ENCODE data around the gene PAAF1.
A peak's percentile ranks its signal among the peaks of the same experiment; 100 is the strongest.

The PAAF1 gene

DNA sequence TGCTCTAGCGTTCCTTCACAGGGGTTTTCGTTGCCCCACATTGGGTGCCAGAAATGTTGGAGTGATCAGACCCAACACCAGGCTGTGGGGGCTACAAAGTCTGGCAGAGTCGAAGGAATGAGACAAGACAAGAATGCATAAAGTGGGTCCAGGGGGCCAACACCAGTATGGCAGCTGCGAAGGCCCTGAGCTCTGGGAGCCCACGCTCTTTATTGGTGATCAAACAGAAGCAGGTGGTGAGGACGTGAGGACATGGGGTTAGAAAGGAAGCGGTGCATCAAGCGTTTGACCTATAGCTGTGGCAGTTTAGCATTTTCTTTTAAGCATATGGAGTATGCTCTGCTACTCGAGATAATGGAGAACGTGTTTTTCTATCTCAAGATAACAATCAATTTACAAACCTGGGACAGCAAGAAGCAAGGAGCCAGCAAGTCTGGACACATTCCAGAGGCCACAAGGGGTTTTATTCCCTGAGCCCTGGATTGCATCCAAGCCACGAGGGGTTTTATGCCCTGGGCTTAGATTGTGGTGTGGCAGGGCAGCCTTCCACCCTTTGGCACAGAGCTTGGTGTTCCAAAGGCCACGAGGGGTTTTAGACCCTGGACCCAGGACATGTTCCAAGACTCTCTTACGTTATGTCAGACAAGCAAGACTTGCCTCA lies 70.1 kb downstream of the PAAF1 start:
- Mint-ChIP-seq H3K9me3 (peaks cover 7% of the 10 kb centered on the region), H3K27ac (no peak overlapping the region), H3K4me1 (peaks cover 20% of the 10 kb centered on the region), H3K27me3 (ENCODE audit: low read depth) (peaks cover 4% of the 10 kb centered on the region), H3K36me3 (ENCODE audit: low read depth) (peaks cover 9% of the 10 kb centered on the region), H3K4me3 (no peak overlapping the region)
- TF ChIP-seq, protein P1, sequence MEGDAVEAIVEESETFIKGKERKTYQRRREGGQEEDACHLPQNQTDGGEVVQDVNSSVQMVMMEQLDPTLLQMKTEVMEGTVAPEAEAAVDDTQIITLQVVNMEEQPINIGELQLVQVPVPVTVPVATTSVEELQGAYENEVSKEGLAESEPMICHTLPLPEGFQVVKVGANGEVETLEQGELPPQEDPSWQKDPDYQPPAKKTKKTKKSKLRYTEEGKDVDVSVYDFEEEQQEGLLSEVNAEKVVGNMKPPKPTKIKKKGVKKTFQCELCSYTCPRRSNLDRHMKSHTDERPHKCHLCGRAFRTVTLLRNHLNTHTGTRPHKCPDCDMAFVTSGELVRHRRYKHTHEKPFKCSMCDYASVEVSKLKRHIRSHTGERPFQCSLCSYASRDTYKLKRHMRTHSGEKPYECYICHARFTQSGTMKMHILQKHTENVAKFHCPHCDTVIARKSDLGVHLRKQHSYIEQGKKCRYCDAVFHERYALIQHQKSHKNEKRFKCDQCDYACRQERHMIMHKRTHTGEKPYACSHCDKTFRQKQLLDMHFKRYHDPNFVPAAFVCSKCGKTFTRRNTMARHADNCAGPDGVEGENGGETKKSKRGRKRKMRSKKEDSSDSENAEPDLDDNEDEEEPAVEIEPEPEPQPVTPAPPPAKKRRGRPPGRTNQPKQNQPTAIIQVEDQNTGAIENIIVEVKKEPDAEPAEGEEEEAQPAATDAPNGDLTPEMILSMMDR (IDR thresholded peaks at IDR 0.05; ENCODE audit: unreplicated experiment in 3 of 3): no peak

DNA sequence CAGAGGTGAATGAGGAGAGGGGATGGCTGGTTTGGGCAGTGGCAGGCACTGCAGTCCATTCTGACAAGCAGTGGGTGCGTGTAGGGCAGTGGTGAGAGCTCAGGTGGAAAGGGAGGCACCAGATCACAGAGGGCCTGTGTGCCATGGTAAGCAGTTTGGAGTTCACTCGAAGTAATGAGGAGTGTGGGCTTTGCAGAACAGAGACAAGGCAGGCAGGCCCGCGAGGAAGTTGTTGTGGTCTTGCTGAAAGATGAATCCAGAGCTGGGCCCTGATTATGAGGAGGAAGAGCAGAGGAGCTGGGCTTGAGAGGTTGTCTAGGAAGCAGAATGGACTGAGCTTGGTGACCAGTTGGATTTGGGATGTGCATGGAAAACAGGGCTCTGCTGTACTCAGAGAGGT lies 72.4 kb downstream of the PAAF1 start:
- H3K4me3 Mint-ChIP-seq: no peak overlapping the region
- peaks cover 9% of the 10 kb centered on the region for H3K36me3 Mint-ChIP-seq (ENCODE audit: low read depth)
- peaks cover 13% of the 10 kb centered on the region for H3K4me1 Mint-ChIP-seq
- H3K27ac Mint-ChIP-seq: peak overlapping the region in 1 of 3 experiments; percentile 35
- peaks cover 7% of the 10 kb centered on the region for H3K9me3 Mint-ChIP-seq
- peaks cover 4% of the 10 kb centered on the region for H3K27me3 Mint-ChIP-seq (ENCODE audit: low read depth)
- TF ChIP-seq, protein P1 (IDR thresholded peaks at IDR 0.05; ENCODE audit: unreplicated experiment in 3 of 3): no peak

DNA sequence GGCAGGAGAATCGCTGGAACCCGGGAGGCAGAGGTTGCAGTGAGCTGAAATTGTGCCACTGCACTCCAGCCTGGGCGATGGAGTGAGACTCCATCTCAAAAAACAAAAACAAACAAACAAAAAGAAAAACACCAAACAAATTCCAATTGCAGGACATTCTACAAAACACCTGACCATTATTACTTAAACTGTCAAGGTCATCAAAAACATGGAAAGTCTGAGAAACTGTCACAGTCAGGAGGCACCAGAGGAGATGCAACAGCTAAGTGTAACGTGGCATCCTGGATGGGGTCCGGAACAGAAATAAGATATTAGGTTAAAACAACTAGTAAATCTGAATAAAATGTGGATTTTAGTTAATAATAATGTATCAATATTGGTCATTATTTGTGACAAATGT lies 73.1 kb downstream of the PAAF1 start:
- H3K4me1 Mint-ChIP-seq: peaks cover 8% of the 10 kb centered on the region
- peaks cover 7% of the 10 kb centered on the region for H3K9me3 Mint-ChIP-seq
- no peak overlapping the region for H3K27ac Mint-ChIP-seq
- no peak overlapping the region for H3K4me3 Mint-ChIP-seq
- TF ChIP-seq, protein P1 (IDR thresholded peaks at IDR 0.05; ENCODE audit: unreplicated experiment in 3 of 3): no peak
- peaks cover 4% of the 10 kb centered on the region for H3K27me3 Mint-ChIP-seq (ENCODE audit: low read depth)
- H3K36me3 Mint-ChIP-seq (ENCODE audit: low read depth): peaks cover 9% of the 10 kb centered on the region

DNA sequence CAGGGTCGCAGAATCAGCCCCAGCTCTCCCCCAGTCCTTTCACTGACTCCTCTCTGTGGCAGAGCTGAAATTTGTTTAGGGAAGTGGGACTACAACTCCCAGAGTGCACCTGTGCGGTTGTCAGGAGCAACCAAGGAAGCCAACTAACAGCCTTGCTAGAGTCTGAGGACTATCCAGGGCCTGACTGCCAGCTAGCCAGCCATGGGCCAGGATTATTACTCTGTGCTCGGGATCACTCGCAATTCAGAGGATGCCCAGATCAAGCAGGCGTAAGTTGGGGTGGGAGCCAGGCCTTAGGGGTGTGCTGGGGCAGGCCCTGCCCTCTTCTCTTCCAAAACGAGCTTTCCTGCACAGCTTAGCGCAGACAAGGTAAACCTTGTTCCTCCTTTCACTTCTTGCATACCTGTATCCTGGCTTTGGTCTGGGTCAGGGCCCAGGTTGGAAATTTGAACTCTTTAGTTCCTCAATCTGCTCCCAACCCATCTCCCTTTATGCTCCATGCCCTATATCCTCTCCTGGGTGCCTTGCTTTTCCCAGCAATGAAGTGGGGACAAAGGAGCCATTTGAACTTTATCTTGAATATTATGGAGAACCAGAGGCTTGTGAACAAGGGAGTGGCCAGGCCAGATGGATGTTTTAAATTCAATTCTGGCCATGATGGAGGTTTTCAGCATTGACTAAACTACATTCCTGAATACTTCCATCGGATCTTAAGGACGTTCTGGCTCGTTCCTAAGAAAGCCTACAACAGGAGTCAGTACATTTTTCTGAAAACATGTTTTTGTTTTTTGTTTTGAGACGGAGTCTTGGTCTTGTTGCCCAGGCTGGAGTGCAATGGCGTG lies 74.3 kb downstream of the PAAF1 start, which contains the start of gene DNAJB13:
Gene DNAJB13, plus strand, starts transcription at position 158 of the 842 bp plus-strand sequence. Its CDS starts 44 bp downstream, at position 202.
- TF ChIP-seq, protein P1 (IDR thresholded peaks at IDR 0.05; ENCODE audit: unreplicated experiment in 3 of 3): no peak
- Mint-ChIP-seq H3K36me3 (ENCODE audit: low read depth) (peaks cover 9% of the 10 kb centered on the region), H3K9me3 (peaks cover 7% of the 10 kb centered on the region), H3K27me3 (ENCODE audit: low read depth) (peaks cover 4% of the 10 kb centered on the region), H3K27ac (peak within 1 kb of the TSS; percentile 7 to 68 (median 24)), H3K4me1 (peaks cover 5% of the 10 kb centered on the region), H3K4me3 (no peak within 1 kb of the TSS)

DNA sequence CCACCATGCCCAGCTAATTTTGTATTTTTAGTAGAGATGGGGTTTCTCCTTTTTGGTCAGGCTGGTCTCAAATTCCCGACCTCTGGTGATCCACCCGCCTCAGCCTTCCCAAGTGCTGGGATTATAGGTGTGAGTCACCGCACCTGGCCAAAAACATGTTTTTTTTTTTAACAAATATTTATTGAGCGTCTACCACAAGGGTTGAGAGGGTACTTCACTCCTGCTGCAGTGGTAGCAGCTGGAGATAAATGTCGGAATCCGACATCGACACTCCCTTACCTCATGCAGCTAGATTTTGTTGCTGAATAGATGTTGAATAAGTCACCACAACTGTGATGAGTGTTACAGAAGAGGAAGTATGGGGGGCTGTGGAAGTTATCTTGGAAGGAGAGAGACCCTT lies 75.0 kb downstream of the PAAF1 start:
- Mint-ChIP-seq H3K36me3 (ENCODE audit: low read depth) (peaks cover 6% of the 10 kb centered on the region), H3K27ac (peak overlapping the region; percentile 24 to 68 (median 27)), H3K4me3 (peak overlapping the region in 2 of 3 experiments; percentile 5 to 13), H3K9me3 (peaks cover 1% of the 10 kb centered on the region), H3K27me3 (ENCODE audit: low read depth) (peaks cover 4% of the 10 kb centered on the region), H3K4me1 (peaks cover 5% of the 10 kb centered on the region)
- TF ChIP-seq, protein P1 (IDR thresholded peaks at IDR 0.05; ENCODE audit: unreplicated experiment in 3 of 3): no peak
